Spleen (tissue), 11 donors: Measurements from ENCODE around the gene PLRG1. TPM values are rescaled to one million over a fixed set of nuclear protein-coding genes. Genes with fewer than 3 reads are reported as not detected.

Source experiments
- DNase-seq: peaks from one replicate; pipeline ENCODE4 v3.0.0-alpha.2; 2020
- H3K27ac ChIP-seq, 8 donors: fragments of 200-600 bp; sonication (generic) in 7 of 8; 1 replicate in 4 of 8; 2 replicates in 4 of 8; pipeline versions ENCODE4 v1.5.0 to v1.8.0; 2016 to 2021; ENCODE audit warnings: inconsistent platforms in 4 of 8, mild to moderate bottlenecking in 4 of 8, moderate library complexity in 1 of 8
- H3K27me3 ChIP-seq, 7 donors: fragments of 200-600 bp; sonication (generic) in 6 of 7; replicated peaks in 1 of 7; 1 replicate in 4 of 7; 2 replicates in 3 of 7; pipeline versions ENCODE4 v1.5.0 to v1.8.0; 2016 to 2021; ENCODE audit warnings: inconsistent platforms in 3 of 7, mild to moderate bottlenecking in 1 of 7
- H3K36me3 ChIP-seq, 6 donors: fragments of 200-600 bp; sonication (generic) in 5 of 6; 1 replicate in 4 of 6; 2 replicates in 2 of 6; pipeline versions ENCODE4 v1.5.0 to v1.8.0; 2016 to 2021; ENCODE audit warnings: inconsistent platforms in 2 of 6
- H3K4me1 ChIP-seq, 6 donors: fragments of 200-600 bp; sonication (generic) in 5 of 6; 1 replicate in 3 of 6; 2 replicates in 3 of 6; pipeline versions ENCODE4 v1.5.0 to v1.8.0; 2016 to 2021; ENCODE audit warnings: inconsistent platforms in 3 of 6
- H3K4me3 ChIP-seq, 8 donors: fragments of 200-600 bp; sonication (generic) in 7 of 8; 1 replicate in 4 of 8; 2 replicates in 4 of 8; pipeline versions ENCODE4 v1.5.0 to v1.8.0; 2016 to 2021; ENCODE audit warnings: inconsistent platforms in 4 of 8, mild to moderate bottlenecking in 4 of 8, moderate library complexity in 2 of 8
- H3K9me3 ChIP-seq, 8 donors: fragments of 200-600 bp; sonication (generic) in 7 of 8; 1 replicate in 4 of 8; 2 replicates in 4 of 8; pipeline versions ENCODE4 v1.5.0 to v1.8.0; 2016 to 2021; ENCODE audit warnings: inconsistent platforms in 4 of 8
- POLR2A ChIP-seq, 3 donors: fragments of 450-650 bp; IDR thresholded peaks; one replicate each; pipeline ENCODE4 v1.5.1; 2017; ENCODE audit warnings: antibody characterized with exemption in 3 of 3, mild to moderate bottlenecking in 1 of 3
- POLR2AphosphoS5 ChIP-seq, 3 donors: sonication (generic); formaldehyde crosslinking; IDR thresholded peaks; one replicate each; pipeline ENCODE4 v1.5.1; 2017; ENCODE audit warnings: antibody characterized with exemption in 3 of 3
- WGBS, 5 donors: extraction: QIAGEN DNeasy Blood & Tissue Kit in 3 of 5; methylation state at CpG; one replicate each; pipeline versions ENCODE4 v1.1.5 to v1.1.7; 2013 to 2018; 5-methylcytosine and 5-hydroxymethylcytosine counted together
- intact Hi-C: fragments of 100-400 bp; cut with DNase I; formaldehyde crosslinking; loops from one replicate; pipeline ENCODE4 v1.15.0; 2023; ENCODE audit warnings: low total_unique reads
- polyA plus RNA-seq, 3 donors: library from polyadenylated mRNA; stranded (reverse); fragments of 200-250 nt; gene quantifications; one replicate each; pipeline ENCODE4 v1.2.1, GENCODE V29; 2013
- total RNA-seq, 7 donors: library from RNA; depleted of rRNA in 3 of 7; stranded (reverse); fragments of >200 nt in 3 of 7; fragmentation: NEBNext Ultra II Directional in 4 of 7; extraction: Animal tissue kit (Norgen Biotek cat#: 25700) in 4 of 7; gene quantifications; one replicate each; pipeline versions ENCODE4 v1.1.0 to v1.2.1, GENCODE V29; 2016 to 2021
- TF ChIP-seq, protein P1 (sequence below), 11 experiments: fragments of 200-600 bp in 7 of 11; fragments of 450-650 bp in 4 of 11; sonication (generic) in 4 of 11; IDR thresholded peaks in 8 of 11; conservative IDR thresholded peaks in 3 of 11; 1 replicate in 7 of 11; 2 replicates in 4 of 11; pipeline versions ENCODE4 v1.4.0 to v1.8.0; 2016 to 2021; ENCODE audit warnings: antibody characterized with exemption in 11 of 11, inconsistent platforms in 4 of 11, mild to moderate bottlenecking in 1 of 11
- donor health status: healthy with polysubstance abuse.
- donor health status: DM: no; HTN: no; CAD: no; lungs with moderate emphysema.
- donor health status: DM: no; HTN: no; CAD: no.
- donor health status: Bipolar disorder and iron deficiency.
- donor health status: healthy.
- donor health status: DM: no; HTN: no; CAD: no.
- donor health status: DM: yes; HTN: yes; CAD: no.

Gene PLRG1
- total and polyA plus RNA-seq, 10 donors, result 37.8 to 66.2 (median 48.0) TPM

DNA sequence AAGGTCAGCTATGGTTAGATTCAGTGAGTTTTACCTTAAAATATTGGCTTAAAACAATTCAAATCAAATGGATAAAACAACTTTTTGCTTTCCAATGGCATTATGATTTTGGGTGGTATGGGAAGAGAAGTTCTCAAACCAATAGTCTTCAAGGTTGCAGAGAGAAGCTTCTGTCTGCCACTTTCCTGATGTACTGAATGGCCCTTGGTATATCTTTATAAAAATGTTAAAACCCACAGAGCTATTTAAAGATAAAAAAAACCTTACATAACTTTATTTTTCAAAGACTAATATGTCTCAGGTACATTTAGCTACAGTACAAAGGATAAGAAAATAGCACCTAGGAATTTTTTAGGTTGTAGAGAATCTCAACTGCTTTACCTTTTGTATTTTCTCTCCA lies 33.5 kb upstream of the PLRG1 start:
- Histone ChIP-seq H3K27ac (no peak overlapping the region), H3K4me3 (no peak overlapping the region), H3K4me1 (no peaks in the 10 kb centered on the region), H3K9me3 (no peaks in the 10 kb centered on the region), H3K36me3 (no peaks in the 10 kb centered on the region), H3K27me3 (peaks cover 0 to 17% (median 0%) of the 10 kb centered on the region in 7 donors)
- no peak for DNase-seq
- no peak for TF ChIP-seq POLR2A (IDR thresholded peaks at IDR 0.05)
- TF ChIP-seq POLR2AphosphoS5 (IDR thresholded peaks at IDR 0.05), result no peak
- TF ChIP-seq, protein P1, sequence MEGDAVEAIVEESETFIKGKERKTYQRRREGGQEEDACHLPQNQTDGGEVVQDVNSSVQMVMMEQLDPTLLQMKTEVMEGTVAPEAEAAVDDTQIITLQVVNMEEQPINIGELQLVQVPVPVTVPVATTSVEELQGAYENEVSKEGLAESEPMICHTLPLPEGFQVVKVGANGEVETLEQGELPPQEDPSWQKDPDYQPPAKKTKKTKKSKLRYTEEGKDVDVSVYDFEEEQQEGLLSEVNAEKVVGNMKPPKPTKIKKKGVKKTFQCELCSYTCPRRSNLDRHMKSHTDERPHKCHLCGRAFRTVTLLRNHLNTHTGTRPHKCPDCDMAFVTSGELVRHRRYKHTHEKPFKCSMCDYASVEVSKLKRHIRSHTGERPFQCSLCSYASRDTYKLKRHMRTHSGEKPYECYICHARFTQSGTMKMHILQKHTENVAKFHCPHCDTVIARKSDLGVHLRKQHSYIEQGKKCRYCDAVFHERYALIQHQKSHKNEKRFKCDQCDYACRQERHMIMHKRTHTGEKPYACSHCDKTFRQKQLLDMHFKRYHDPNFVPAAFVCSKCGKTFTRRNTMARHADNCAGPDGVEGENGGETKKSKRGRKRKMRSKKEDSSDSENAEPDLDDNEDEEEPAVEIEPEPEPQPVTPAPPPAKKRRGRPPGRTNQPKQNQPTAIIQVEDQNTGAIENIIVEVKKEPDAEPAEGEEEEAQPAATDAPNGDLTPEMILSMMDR (IDR thresholded peaks at IDR 0.05 in 8 of 11, conservative IDR thresholded peaks at IDR 0.05 in 3 of 11), result no peak
- intact Hi-C loops, result no loop called here

DNA sequence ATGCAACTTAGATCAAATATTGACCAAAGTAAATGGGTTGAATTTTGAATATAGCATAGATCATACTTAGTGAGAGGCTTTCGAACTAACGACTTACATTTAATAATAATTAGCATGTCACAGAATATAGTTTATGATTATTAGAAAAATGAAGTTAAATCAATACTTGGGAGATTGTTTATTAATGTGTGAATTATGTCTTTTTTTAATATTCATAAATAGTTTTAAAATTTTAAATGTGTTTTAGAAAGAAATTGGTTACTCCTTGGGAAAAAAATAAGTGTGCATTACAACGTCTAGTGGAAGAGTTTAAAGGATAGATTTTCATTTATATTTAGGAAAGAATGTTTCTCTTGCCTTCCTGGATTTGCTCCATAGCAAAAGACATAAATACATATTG lies 33.0 kb upstream of the PLRG1 start:
- 84 to 89% (median 87%) methylated on average over 3 of the region's 3 CpGs for WGBS, 5 donors
- H3K36me3 ChIP-seq, result no peaks in the 10 kb centered on the region
- TF ChIP-seq POLR2AphosphoS5 (IDR thresholded peaks at IDR 0.05) (no peak), POLR2A (IDR thresholded peaks at IDR 0.05) (no peak)
- TF ChIP-seq, protein P1 (IDR thresholded peaks at IDR 0.05 in 8 of 11, conservative IDR thresholded peaks at IDR 0.05 in 3 of 11), result no peak
- DNase-seq, result no peak
- peaks cover 0 to 20% (median 0%) of the 10 kb centered on the region in 7 donors for H3K27me3 ChIP-seq
- intact Hi-C loops, result no loop called here
- no peak overlapping the region for H3K4me3 ChIP-seq
- H3K4me1 ChIP-seq, result no peaks in the 10 kb centered on the region
- no peaks in the 10 kb centered on the region for H3K9me3 ChIP-seq
- no peak overlapping the region for H3K27ac ChIP-seq

DNA sequence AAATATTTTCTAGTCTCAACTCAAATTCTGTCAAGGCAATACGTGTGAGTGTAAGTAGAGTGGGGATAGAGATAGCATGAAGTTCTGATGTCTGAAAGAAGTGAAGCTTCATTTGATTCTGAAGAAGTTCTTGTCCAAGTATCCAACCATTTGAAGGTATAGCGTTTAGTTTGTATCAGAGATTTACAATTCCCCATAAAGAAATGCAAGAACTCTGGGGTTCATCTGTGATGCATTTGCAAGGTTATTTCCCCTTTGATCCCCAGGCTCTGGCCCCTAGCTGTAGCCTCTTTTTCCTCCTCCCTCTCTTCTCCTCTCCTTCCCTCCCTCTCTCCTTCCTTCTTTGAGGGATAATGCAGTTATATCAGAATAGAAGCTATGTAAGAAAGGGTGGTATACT lies 32.5 kb upstream of the PLRG1 start:
- H3K4me3 ChIP-seq, result no peak overlapping the region
- H3K27ac ChIP-seq, result no peak overlapping the region
- H3K27me3 ChIP-seq, result peaks cover 0 to 15% (median 0%) of the 10 kb centered on the region in 7 donors
- no peak for DNase-seq
- intact Hi-C loops, result no loop called here
- WGBS, 5 donors, result 44 to 93% (median 67%) methylated on average over 2 of the region's 2 CpGs
- H3K4me1 ChIP-seq, result no peaks in the 10 kb centered on the region
- H3K9me3 ChIP-seq, result no peaks in the 10 kb centered on the region
- TF ChIP-seq POLR2AphosphoS5 (IDR thresholded peaks at IDR 0.05) (no peak), POLR2A (IDR thresholded peaks at IDR 0.05) (no peak)
- TF ChIP-seq, protein P1 (IDR thresholded peaks at IDR 0.05 in 8 of 11, conservative IDR thresholded peaks at IDR 0.05 in 3 of 11), result no peak
- H3K36me3 ChIP-seq, result no peaks in the 10 kb centered on the region

DNA sequence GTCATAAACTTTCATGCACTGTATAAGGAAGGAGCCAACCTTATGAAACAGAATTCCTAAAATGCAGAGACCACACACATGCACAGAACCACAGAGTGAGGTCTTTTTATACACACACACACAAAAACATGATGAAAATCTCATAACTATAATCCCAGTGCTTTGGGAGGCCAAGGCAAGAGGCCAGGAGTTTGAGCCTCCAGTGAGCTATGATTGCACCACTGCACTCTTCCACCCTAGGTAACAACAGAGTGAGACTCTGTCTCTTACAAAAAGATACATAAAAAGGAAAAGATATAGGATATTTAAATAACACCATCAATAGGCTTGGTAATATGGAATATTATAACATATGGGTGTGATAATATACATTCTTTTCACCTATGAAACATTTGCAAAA lies 29.7 kb upstream of the PLRG1 start:
- intact Hi-C loops, result no loop called here
- peaks cover 0 to 26% (median 0%) of the 10 kb centered on the region in 7 donors for H3K27me3 ChIP-seq
- H3K9me3 ChIP-seq, result no peaks in the 10 kb centered on the region
- TF ChIP-seq POLR2A (IDR thresholded peaks at IDR 0.05) (no peak), POLR2AphosphoS5 (IDR thresholded peaks at IDR 0.05) (no peak)
- TF ChIP-seq, protein P1 (IDR thresholded peaks at IDR 0.05 in 8 of 11, conservative IDR thresholded peaks at IDR 0.05 in 3 of 11), result no peak
- no peaks in the 10 kb centered on the region for H3K36me3 ChIP-seq
- no peak overlapping the region for H3K4me3 ChIP-seq
- H3K27ac ChIP-seq, result no peak overlapping the region
- no peak for DNase-seq
- H3K4me1 ChIP-seq, result no peaks in the 10 kb centered on the region
